CD4-positive, alpha-beta memory T cell (primary cell): ENCODE results near the gene PAX8. TPM values are rescaled to one million over a fixed set of nuclear protein-coding genes. Genes with fewer than 3 reads are reported as not detected.

Experiments used
- CTCF ChIA-PET: fragments of 350-600 bp; sonication (Branson Sonifier 250); formaldehyde crosslinking; loops from one replicate; lab custom pipeline; 2021; ENCODE audit warnings: inconsistent platforms; ENCODE audit not compliant: partially characterized antibody; lab: Charles Lee
- POLR2A ChIA-PET: fragments of 350-600 bp; sonication (Branson Sonifier 250); formaldehyde crosslinking; loops from one replicate; lab custom pipeline; 2021; ENCODE audit not compliant: partially characterized antibody; lab: Charles Lee
- DNase-seq, 5 donors: peaks; one replicate each; pipeline versions ENCODE4 v3.0.0 to v3.0.0-alpha.2; 2020 to 2022; ENCODE audit warnings: mixed read lengths in 1 of 5
- H3K27ac ChIP-seq: one replicate; pipeline ENCODE4 v1.7.0; 2013; ENCODE audit warnings: low read depth, low read length
- H3K27me3 ChIP-seq: 2 replicates; pipeline ENCODE4 v1.7.0; 2013; ENCODE audit warnings: mild to moderate bottlenecking, low read length, moderate library complexity; ENCODE audit not compliant: insufficient read depth
- H3K36me3 ChIP-seq: 2 replicates; pipeline ENCODE4 v1.7.0; 2013; ENCODE audit warnings: mild to moderate bottlenecking, low read length, moderate library complexity; ENCODE audit not compliant: insufficient read depth
- H3K4me1 ChIP-seq: 2 replicates; pipeline ENCODE4 v1.7.0; 2013; ENCODE audit warnings: mild to moderate bottlenecking, low read length, moderate library complexity; ENCODE audit not compliant: insufficient read depth
- H3K4me3 ChIP-seq, 2 donors: one replicate each; pipeline ENCODE4 v1.7.0; 2013; ENCODE audit warnings: low read length in 2 of 2, mild to moderate bottlenecking in 1 of 2
- H3K9me3 ChIP-seq, 2 donors: one replicate each; pipeline ENCODE4 v1.7.0; 2013; ENCODE audit warnings: low read length in 2 of 2, control low read depth in 1 of 2; ENCODE audit not compliant: control insufficient read depth in 1 of 2
- H3K27ac Mint-ChIP-seq, 7 donors: one replicate each; pipeline ENCODE4 v1.8.0; 2020 to 2021; ENCODE audit warnings: mixed read lengths in 7 of 7, mild to moderate bottlenecking in 6 of 7, inconsistent platforms in 3 of 7, moderate library complexity in 3 of 7
- H3K27me3 Mint-ChIP-seq, 2 donors: one replicate each; pipeline ENCODE4 v1.8.0; 2020 to 2021; ENCODE audit warnings: mixed read lengths in 2 of 2
- H3K36me3 Mint-ChIP-seq, 2 donors: one replicate each; pipeline ENCODE4 v1.8.0; 2020 to 2021; ENCODE audit warnings: mixed read lengths in 2 of 2, inconsistent platforms in 1 of 2, mild to moderate bottlenecking in 1 of 2
- H3K4me1 Mint-ChIP-seq, 4 donors: one replicate each; pipeline ENCODE4 v1.8.0; 2020 to 2021; ENCODE audit warnings: mixed read lengths in 4 of 4, mild to moderate bottlenecking in 1 of 4
- H3K4me3 Mint-ChIP-seq, 8 donors: one replicate each; pipeline ENCODE4 v1.8.0; 2020 to 2021; ENCODE audit warnings: mixed read lengths in 8 of 8, mild to moderate bottlenecking in 7 of 8, moderate library complexity in 6 of 8, inconsistent platforms in 3 of 8
- H3K9me3 Mint-ChIP-seq, 8 donors: one replicate each; pipeline ENCODE4 v1.8.0; 2020 to 2021; ENCODE audit warnings: mixed read lengths in 8 of 8, mild to moderate bottlenecking in 5 of 8, inconsistent platforms in 3 of 8, moderate library complexity in 1 of 8
- intact Hi-C: fragments of 100-400 bp; cut with micrococcal nuclease; formaldehyde crosslinking; loops from one replicate; pipeline ENCODE4 v1.15.1; 2023
- polyA plus RNA-seq, 2 donors: library from polyadenylated mRNA; unstranded; fragments of 300-500 nt; fragmentation: Illumina TruSeq; gene quantifications; one replicate each; pipeline ENCODE4 v1.2.3, GENCODE V29; 2021
- total RNA-seq, 2 experiments: library from RNA; stranded (reverse); gene quantifications; one replicate each; pipeline ENCODE4 v1.2.3, GENCODE V29; 2021

Gene PAX8
- total and polyA plus RNA-seq, 4 experiments from 2014 or later = 0.19 to 2.3 (median 1.3) TPM

DNA sequence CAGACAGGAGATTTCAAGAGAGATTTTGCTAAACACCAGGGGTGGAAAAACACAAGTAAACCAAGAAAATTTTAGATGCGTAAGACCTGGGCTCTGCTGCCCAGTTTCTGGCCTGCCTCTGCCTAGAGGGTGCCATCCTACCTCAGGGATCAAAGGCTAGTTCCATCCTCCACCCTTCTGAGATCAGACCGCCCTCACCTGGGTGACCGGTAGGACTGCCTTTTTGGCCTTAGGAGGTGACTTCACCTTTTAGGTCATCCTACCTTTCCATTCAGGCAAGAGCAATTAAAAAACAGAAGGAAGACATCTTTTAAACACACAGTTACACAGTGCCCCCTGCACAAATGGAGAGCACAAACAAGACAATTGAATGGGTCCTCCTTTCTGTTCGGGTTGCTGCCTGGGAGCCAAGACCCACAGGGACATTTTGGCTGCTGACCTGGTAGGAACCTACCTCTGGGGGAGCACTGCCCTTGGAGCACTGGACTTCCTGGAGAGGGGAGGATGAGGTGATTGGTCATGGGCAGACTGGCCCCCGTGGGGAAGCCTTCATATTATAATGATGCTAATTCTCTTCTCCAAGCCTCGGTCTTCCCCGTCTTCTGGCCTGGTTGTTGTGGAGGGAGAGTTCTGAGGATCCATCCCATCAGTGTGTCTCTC is 101.9 kb downstream of the PAX8 start:
- intact Hi-C loops = no loop called here
- H3K9me3 ChIP-seq = no peaks in the 10 kb centered on the region
- Mint-ChIP-seq H3K36me3 (peaks cover 30 to 48% of the 10 kb centered on the region in 2 donors), H3K27ac (peak overlapping the region; percentile 79 to 98 (median 90)), H3K9me3 (peaks cover 0 to 7% (median 0%) of the 10 kb centered on the region in 8 donors), H3K27me3 (peaks cover 2% of the 10 kb centered on the region in 2 donors), H3K4me3 (peak overlapping the region; percentile 88 to 99 (median 94)), H3K4me1 (peaks cover 68 to 96% (median 78%) of the 10 kb centered on the region in 4 donors)
- peak overlapping the region in 1 of 2 donors; percentile 81 for H3K4me3 ChIP-seq
- peaks cover 84% of the 10 kb centered on the region for H3K4me1 ChIP-seq
- peaks cover 11% of the 10 kb centered on the region for H3K36me3 ChIP-seq
- POLR2A ChIA-PET = interaction anchor here (0.8 to 12.8 kb wide), 8 partner anchors 9 to 713 kb away, joined by 3 to 209 read pairs (median 34); partner anchors contain the start of gene ACTR3
- no peaks in the 10 kb centered on the region for H3K27me3 ChIP-seq
- H3K27ac ChIP-seq = peak overlapping the region; percentile 85
- DNase-seq = no peak
- CTCF ChIA-PET = interaction anchor here (1.2 to 15.5 kb wide), 6 partner anchors 12 to 38 kb away, joined by 4 to 236 read pairs (median 30); no protein-coding TSS in a partner anchor

DNA sequence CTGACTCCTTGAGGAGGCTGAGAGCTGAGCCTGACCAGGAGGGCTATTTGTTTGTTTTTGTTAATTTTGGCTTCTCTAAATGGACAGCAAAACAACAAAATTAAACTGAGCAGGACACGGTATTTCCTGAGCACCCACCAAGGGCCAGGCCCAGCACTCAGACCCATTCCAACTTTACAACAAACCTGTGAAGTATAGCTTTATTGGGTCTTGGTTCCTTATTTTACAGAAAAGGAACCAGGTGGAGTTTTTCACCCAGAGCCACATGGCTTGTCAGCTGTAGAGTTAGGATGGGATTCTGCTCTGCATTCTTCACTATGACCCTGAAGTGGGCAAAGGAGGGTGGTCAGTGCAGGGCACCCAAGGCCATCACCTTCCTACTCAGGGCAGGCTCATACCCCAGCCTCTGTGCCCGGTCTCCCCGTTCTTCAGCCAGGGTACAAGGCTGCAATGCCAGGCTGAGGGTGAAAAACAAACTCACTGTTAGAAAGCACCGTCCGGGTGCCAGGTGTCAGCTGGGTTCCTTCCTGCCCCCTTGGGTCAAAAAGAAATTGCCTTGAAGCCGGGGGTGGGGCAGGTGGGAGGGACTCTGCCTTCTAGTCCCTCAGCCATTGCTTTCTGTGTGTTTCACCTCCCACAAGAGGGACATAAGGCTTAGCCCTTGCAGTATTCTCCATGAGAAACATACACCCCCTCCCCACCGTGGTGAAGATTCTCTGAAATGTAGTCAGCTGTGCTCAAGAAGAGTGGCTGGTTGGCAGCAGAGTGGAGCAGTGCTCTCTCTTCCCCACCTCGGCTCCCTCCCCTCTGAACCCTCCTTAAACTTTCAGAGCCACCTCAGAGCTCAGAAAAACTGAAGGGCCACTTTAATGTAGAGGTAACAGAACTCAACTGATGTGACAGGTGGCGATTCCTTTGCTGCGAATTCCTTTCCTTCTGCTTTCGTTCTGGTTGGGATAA is 102.7 kb downstream of the PAX8 start:
- H3K27me3 Mint-ChIP-seq = peaks cover 2% of the 10 kb centered on the region in 2 donors
- H3K4me1 ChIP-seq = peaks cover 84% of the 10 kb centered on the region
- H3K9me3 Mint-ChIP-seq = peaks cover 0 to 7% (median 0%) of the 10 kb centered on the region in 8 donors
- H3K9me3 ChIP-seq = no peaks in the 10 kb centered on the region
- H3K36me3 ChIP-seq = peaks cover 6% of the 10 kb centered on the region
- no peaks in the 10 kb centered on the region for H3K27me3 ChIP-seq
- DNase-seq = peak in 2 of 5 donors; percentile 27 to 49
- POLR2A ChIA-PET = interaction anchor here (0.6 to 12.8 kb wide), 11 partner anchors 10 to 735 kb away, joined by 3 to 209 read pairs (median 12); partner anchors contain the start of gene ACTR3
- peak overlapping the region; percentile 92 to 100 (median 96) for H3K27ac Mint-ChIP-seq
- intact Hi-C loops = loop anchor here (1.0 kb wide), 2 partner anchors 9 to 38 kb away; no protein-coding TSS in a partner anchor
- H3K36me3 Mint-ChIP-seq = peaks cover 28 to 42% of the 10 kb centered on the region in 2 donors
- peaks cover 67 to 96% (median 79%) of the 10 kb centered on the region in 4 donors for H3K4me1 Mint-ChIP-seq
- peak overlapping the region; percentile 81 to 82 for H3K4me3 ChIP-seq
- CTCF ChIA-PET = interaction anchor here (0.9 to 15.5 kb wide), 8 partner anchors 12 to 215 kb away, joined by 3 to 236 read pairs (median 20); no protein-coding TSS in a partner anchor
- peak overlapping the region; percentile 88 to 99 (median 94) for H3K4me3 Mint-ChIP-seq
- H3K27ac ChIP-seq = peak overlapping the region; percentile 85

DNA sequence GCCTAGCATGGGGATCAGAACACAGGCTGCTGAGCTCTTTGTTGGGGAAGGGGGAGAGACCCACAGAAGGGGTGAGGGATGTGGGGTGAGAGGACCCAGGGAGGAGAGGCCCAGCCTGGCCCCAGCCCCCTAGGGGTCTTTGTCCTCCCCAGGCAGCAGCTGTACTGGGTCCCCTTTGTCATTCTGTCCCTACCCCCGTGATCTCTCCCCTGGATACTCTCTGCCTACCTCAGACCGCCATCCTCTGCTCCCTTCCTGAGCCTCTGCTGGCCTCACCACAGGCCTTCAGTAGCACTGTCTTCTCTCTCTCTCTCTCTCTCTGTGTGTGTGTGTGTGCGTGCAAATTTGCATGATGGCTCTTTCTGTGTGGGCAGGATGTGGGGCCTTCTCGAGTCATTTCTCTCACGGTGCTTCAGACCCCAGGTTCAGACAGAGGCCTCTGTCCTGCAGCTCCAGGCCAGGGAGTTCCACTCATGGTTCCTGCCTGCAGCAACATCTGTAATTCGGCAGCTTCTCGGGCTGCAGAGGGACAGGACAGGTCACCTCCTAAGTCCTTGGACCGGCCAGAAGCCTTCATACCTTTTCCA is 103.6 kb downstream of the PAX8 start:
- Histone ChIP-seq H3K4me3 (peak overlapping the region; percentile 81 to 82), H3K27me3 (no peaks in the 10 kb centered on the region), H3K9me3 (no peaks in the 10 kb centered on the region), H3K36me3 (peaks cover 3% of the 10 kb centered on the region), H3K27ac (peak overlapping the region; percentile 85), H3K4me1 (peaks cover 80% of the 10 kb centered on the region)
- Mint-ChIP-seq H3K9me3 (peaks cover 0 to 7% (median 0%) of the 10 kb centered on the region in 8 donors), H3K36me3 (peaks cover 25 to 34% of the 10 kb centered on the region in 2 donors), H3K4me1 (peaks cover 60 to 90% (median 73%) of the 10 kb centered on the region in 4 donors), H3K4me3 (peak overlapping the region; percentile 88 to 99 (median 94)), H3K27ac (peak overlapping the region; percentile 92 to 100 (median 96)), H3K27me3 (peaks cover 2% of the 10 kb centered on the region in 2 donors)
- CTCF ChIA-PET = interaction anchor here (0.6 to 15.5 kb wide), 11 partner anchors 9 to 216 kb away, joined by 3 to 236 read pairs (median 10); no protein-coding TSS in a partner anchor
- intact Hi-C loops = loop anchor here (1.0 kb wide), 2 partner anchors 8 to 37 kb away; no protein-coding TSS in a partner anchor
- POLR2A ChIA-PET = interaction anchor here (0.6 to 12.8 kb wide), 15 partner anchors 7 to 992 kb away, joined by 3 to 209 read pairs (median 10); no protein-coding TSS in a partner anchor
- DNase-seq = peak; percentile 77 to 89 (median 82)

DNA sequence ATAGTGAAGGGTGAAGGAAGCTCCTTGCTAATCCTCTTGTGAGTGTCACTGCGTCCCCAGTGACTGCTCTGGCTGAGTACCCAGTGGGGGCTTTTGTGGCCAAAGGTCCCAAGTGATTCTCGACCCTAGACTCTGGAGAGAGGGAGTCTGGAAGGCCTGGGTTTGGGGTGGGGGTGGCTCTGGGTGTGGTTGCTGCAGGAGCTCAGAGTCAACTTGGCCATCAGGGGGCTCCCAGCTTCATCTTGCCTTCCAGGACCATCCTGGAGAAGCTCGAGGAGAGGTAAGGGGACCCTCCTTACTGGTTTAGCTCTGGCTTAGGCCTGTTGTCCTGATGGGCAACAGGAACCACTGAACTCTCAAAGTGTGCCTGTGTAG is 104.4 kb downstream of the PAX8 start:
- Histone ChIP-seq H3K36me3 (no peaks in the 10 kb centered on the region), H3K4me1 (peaks cover 80% of the 10 kb centered on the region), H3K27ac (peak overlapping the region; percentile 85), H3K27me3 (no peaks in the 10 kb centered on the region), H3K9me3 (no peaks in the 10 kb centered on the region), H3K4me3 (peak overlapping the region; percentile 81 to 82)
- DNase-seq = no peak
- peak overlapping the region; percentile 92 to 100 (median 96) for H3K27ac Mint-ChIP-seq
- CTCF ChIA-PET = interaction anchor here (0.6 to 15.5 kb wide), 11 partner anchors 10 to 75 kb away, joined by 3 to 236 read pairs (median 10); no protein-coding TSS in a partner anchor
- H3K27me3 Mint-ChIP-seq = peaks cover 2% of the 10 kb centered on the region in 2 donors
- H3K4me1 Mint-ChIP-seq = peaks cover 58 to 89% (median 71%) of the 10 kb centered on the region in 4 donors
- peaks cover 0 to 7% (median 0%) of the 10 kb centered on the region in 8 donors for H3K9me3 Mint-ChIP-seq
- POLR2A ChIA-PET = interaction anchor here (1.1 to 12.8 kb wide), 15 partner anchors 8 to 991 kb away, joined by 3 to 209 read pairs (median 9); no protein-coding TSS in a partner anchor
- peak overlapping the region; percentile 88 to 99 (median 94) for H3K4me3 Mint-ChIP-seq
- intact Hi-C loops = no loop called here
- peaks cover 24 to 34% of the 10 kb centered on the region in 2 donors for H3K36me3 Mint-ChIP-seq

DNA sequence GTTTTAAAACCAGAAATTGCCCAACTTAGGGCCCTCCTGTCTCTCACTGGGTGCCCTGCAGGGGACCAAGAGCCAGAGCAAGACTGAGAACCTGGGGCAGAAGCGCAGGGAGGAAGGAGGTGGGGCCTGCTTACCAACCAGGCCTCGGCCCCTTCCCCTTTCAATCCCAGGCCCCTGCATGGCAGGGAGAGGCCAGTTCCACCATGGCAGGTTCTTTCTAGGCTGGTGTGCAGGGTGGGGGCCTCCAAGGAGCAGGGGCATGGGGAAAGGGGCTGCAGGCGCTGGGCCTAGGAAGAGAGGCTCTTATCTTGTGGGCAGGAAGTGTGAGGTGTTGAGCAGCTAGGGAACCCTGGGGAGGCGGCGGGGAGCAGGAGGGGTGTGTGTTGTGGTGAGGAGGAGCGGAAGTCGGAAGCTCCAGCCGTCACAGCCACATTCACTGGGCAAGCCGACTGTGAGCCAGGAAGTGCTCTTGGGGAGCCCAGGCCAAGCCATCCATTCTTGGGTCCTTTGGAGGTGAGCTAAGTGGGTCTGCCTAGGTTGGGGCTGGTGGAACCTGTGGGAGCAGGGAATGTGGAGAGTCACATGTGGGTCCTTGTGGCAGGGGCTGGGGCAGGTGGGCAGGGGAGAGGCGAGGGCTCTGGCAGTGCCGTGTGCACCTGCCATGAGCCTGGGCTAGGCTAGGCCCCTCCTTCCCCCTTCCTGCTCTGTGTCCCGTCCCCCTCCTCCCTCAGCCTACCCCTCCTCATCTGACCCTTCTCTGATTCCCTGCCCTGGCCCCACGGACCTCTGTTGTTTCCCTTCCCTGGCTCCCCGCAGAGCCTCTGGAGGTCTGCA is 105.0 kb downstream of the PAX8 start, which contains the start of gene PSD4:
TSS of gene PSD4 (plus strand) at position 430 of the 834 bp plus-strand sequence. CDS start 8,486 bp downstream, outside the sequence.
- ChIA-PET POLR2A (interaction anchor here (1.1 to 12.8 kb wide), 13 partner anchors 9 to 990 kb away, joined by 3 to 209 read pairs (median 10); no protein-coding TSS in a partner anchor), CTCF (interaction anchor here (0.9 to 15.5 kb wide), 9 partner anchors 9 to 75 kb away, joined by 3 to 236 read pairs (median 10); no protein-coding TSS in a partner anchor)
- Histone ChIP-seq H3K36me3 (no peaks in the 10 kb centered on the region), H3K4me3 (peak within 1 kb of the TSS; percentile 81 to 82), H3K9me3 (no peaks in the 10 kb centered on the region), H3K27me3 (no peaks in the 10 kb centered on the region), H3K4me1 (peaks cover 80% of the 10 kb centered on the region), H3K27ac (peak within 1 kb of the TSS; percentile 85)
- H3K4me3 Mint-ChIP-seq = peak within 1 kb of the TSS; percentile 88 to 99 (median 94)
- H3K9me3 Mint-ChIP-seq = peaks cover 0 to 9% (median 0%) of the 10 kb centered on the region in 8 donors
- H3K4me1 Mint-ChIP-seq = peaks cover 56 to 89% (median 71%) of the 10 kb centered on the region in 4 donors
- peaks cover 20 to 28% of the 10 kb centered on the region in 2 donors for H3K36me3 Mint-ChIP-seq
- peaks cover 2% of the 10 kb centered on the region in 2 donors for H3K27me3 Mint-ChIP-seq
- H3K27ac Mint-ChIP-seq = peak within 1 kb of the TSS; percentile 92 to 100 (median 96)
- DNase-seq = peak; percentile 89 to 94 (median 91)
- intact Hi-C loops = loop anchor here (1.0 kb wide), 2 partner anchors 16 to 26 kb away; no protein-coding TSS in a partner anchor
